ENCODE results near the gene KRT1. TPM values are rescaled to one million over a fixed set of nuclear protein-coding genes. Genes with fewer than 3 reads are reported as not detected.

Gene KRT1
- total and polyA plus RNA-seq, 2 experiments from 2014 or later, result not detected

DNA sequence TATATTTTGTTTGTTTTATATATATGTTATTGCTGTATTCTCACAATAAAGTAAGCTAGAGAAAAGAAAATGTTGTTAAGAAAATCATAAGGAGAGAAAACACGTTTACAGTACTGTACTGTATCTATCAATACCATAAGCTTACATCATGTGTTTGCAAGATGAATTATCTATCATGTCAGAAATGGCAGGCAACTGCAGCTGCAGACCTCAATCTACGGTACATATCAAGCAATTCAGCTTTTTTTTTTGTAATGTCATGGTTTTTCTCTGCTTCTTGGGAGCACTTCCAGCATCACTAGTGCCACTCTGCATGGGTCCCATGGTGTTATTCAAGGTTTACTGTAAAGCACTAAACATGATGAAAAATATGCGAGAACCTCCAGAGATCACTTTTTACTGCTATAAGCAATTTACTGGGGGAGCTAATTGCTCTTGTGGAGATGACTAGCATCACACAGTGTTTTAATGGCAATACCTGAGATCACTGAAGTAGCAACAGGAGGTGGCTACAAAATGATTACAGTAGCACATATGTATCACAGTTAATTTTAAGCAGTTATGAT is 19.2 kb downstream of the KRT1 start:
- H3K9ac ChIP-seq, result no peak overlapping the region
- no peak overlapping the region for H3K4me3 ChIP-seq
- H3K27ac ChIP-seq, result no peak overlapping the region
- H3K36me3 ChIP-seq (ENCODE audit: low read depth), result no peaks in the 10 kb centered on the region
- in situ Hi-C loops (cut with MboI), result no loop called here
- peaks cover 59% of the 10 kb centered on the region for H3K27me3 ChIP-seq (replicated peaks; ENCODE audit: insufficient read depth)
- H4K20me1 ChIP-seq (ENCODE audit: insufficient read depth), result no peaks in the 10 kb centered on the region
- H2AFZ ChIP-seq, result no peak overlapping the region
- no peak for DNase-seq
- no peak overlapping the region for H3K4me2 ChIP-seq (ENCODE audit: unreplicated experiment)
- no peak for TF ChIP-seq EZH2 (IDR thresholded peaks at IDR 0.05; ENCODE audit: insufficient read depth, poor library complexity, severe bottlenecking)
- TF ChIP-seq EZH2phosphoT487 (IDR thresholded peaks at IDR 0.05; ENCODE audit: insufficient read depth, low read depth), result no peak
- H3K9me2 ChIP-seq (ENCODE audit: insufficient read depth), result no peaks in the 10 kb centered on the region
- no peaks in the 10 kb centered on the region for H3K79me2 ChIP-seq (ENCODE audit: insufficient read depth)
- H3K9me3 ChIP-seq (ENCODE audit: low read depth), result no peaks in the 10 kb centered on the region
- WGBS, 2 experiments (ENCODE audit: low coverage in 1 of 2, low lambda C conversion rate in 2 of 2, missing lambda C conversion rate in 2 of 2), result 48% methylated on average over 3 of the region's 3 CpGs
- H3F3A ChIP-seq (ENCODE audit: insufficient read depth), result no peaks in the 10 kb centered on the region
- no peaks in the 10 kb centered on the region for H3K4me1 ChIP-seq (ENCODE audit: insufficient read depth)

DNA sequence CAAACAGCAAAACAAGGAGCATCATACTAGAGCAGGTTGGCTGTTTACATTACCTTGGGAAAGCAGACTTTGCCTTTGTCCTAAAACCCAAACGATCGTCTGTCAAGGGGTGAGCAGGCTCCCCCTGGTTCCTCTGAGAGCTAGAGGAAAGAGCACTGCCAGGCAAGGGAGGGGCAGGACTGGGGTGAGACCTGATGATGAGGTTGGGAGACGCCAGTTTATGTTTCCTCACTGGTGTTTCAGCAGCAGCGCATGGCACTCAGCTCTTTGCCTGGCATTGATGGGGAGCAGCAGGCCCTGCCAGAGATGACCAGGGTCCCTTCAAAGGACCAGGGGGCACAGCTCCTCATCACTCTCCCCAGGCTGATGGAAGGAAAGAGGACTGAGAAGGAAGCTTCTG is 20.3 kb downstream of the KRT1 start:
- no peaks in the 10 kb centered on the region for H3K36me3 ChIP-seq (ENCODE audit: low read depth)
- H3F3A ChIP-seq (ENCODE audit: insufficient read depth), result no peaks in the 10 kb centered on the region
- no peak overlapping the region for H3K27ac ChIP-seq
- H2AFZ ChIP-seq, result no peak overlapping the region
- H3K9me2 ChIP-seq (ENCODE audit: insufficient read depth), result no peaks in the 10 kb centered on the region
- DNase-seq, result no peak
- H3K4me2 ChIP-seq (ENCODE audit: unreplicated experiment), result no peak overlapping the region
- no peaks in the 10 kb centered on the region for H3K9me3 ChIP-seq (ENCODE audit: low read depth)
- no peaks in the 10 kb centered on the region for H3K79me2 ChIP-seq (ENCODE audit: insufficient read depth)
- WGBS, 2 experiments (ENCODE audit: low coverage in 1 of 2, low lambda C conversion rate in 2 of 2, missing lambda C conversion rate in 2 of 2), result 33 to 36% methylated on average over 4 of the region's 4 CpGs
- in situ Hi-C loops (cut with MboI), result no loop called here
- H3K4me3 ChIP-seq, result no peak overlapping the region
- no peak overlapping the region for H3K9ac ChIP-seq
- H4K20me1 ChIP-seq (ENCODE audit: insufficient read depth), result no peaks in the 10 kb centered on the region
- peaks cover 53% of the 10 kb centered on the region for H3K27me3 ChIP-seq (replicated peaks; ENCODE audit: insufficient read depth)
- no peak for TF ChIP-seq EZH2 (IDR thresholded peaks at IDR 0.05; ENCODE audit: insufficient read depth, poor library complexity, severe bottlenecking)
- TF ChIP-seq EZH2phosphoT487 (IDR thresholded peaks at IDR 0.05; ENCODE audit: insufficient read depth, low read depth), result no peak
- H3K4me1 ChIP-seq (ENCODE audit: insufficient read depth), result no peaks in the 10 kb centered on the region

DNA sequence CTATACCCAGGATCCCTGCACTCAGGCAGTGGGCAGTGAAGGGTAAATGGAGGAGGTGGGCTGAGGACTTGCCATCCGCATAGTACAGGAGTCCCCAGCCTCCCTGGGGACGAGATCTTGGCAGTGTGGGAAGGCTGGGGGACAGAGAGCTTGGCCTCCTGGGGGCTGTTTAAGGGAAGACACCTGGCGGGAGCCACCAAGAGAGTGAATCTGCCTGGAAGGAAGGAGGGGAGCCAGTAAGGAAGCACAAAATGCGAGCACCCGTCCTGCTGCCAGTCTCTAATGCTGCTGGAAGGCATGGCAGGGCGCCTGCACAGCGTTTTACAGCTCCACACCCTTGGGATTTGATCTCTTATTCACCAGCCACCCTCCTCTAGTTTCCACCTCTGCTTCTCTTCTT is 20.8 kb downstream of the KRT1 start:
- H3K4me2 ChIP-seq (ENCODE audit: unreplicated experiment), result no peak overlapping the region
- 27 to 30% methylated on average over 7 of the region's 7 CpGs for WGBS, 2 experiments (ENCODE audit: low coverage in 1 of 2, low lambda C conversion rate in 2 of 2, missing lambda C conversion rate in 2 of 2)
- H3K4me3 ChIP-seq, result no peak overlapping the region
- in situ Hi-C loops (cut with MboI), result no loop called here
- no peaks in the 10 kb centered on the region for H3K4me1 ChIP-seq (ENCODE audit: insufficient read depth)
- no peak for DNase-seq
- no peak overlapping the region for H2AFZ ChIP-seq
- H3K9ac ChIP-seq, result no peak overlapping the region
- H3K79me2 ChIP-seq (ENCODE audit: insufficient read depth), result no peaks in the 10 kb centered on the region
- TF ChIP-seq EZH2phosphoT487 (IDR thresholded peaks at IDR 0.05; ENCODE audit: insufficient read depth, low read depth), result no peak
- TF ChIP-seq EZH2 (IDR thresholded peaks at IDR 0.05; ENCODE audit: insufficient read depth, poor library complexity, severe bottlenecking), result no peak
- no peaks in the 10 kb centered on the region for H3F3A ChIP-seq (ENCODE audit: insufficient read depth)
- H3K27ac ChIP-seq, result no peak overlapping the region
- H3K9me2 ChIP-seq (ENCODE audit: insufficient read depth), result no peaks in the 10 kb centered on the region
- H3K27me3 ChIP-seq (replicated peaks; ENCODE audit: insufficient read depth), result peaks cover 58% of the 10 kb centered on the region
- H3K9me3 ChIP-seq (ENCODE audit: low read depth), result no peaks in the 10 kb centered on the region
- H4K20me1 ChIP-seq (ENCODE audit: insufficient read depth), result no peaks in the 10 kb centered on the region
- no peaks in the 10 kb centered on the region for H3K36me3 ChIP-seq (ENCODE audit: low read depth)

DNA sequence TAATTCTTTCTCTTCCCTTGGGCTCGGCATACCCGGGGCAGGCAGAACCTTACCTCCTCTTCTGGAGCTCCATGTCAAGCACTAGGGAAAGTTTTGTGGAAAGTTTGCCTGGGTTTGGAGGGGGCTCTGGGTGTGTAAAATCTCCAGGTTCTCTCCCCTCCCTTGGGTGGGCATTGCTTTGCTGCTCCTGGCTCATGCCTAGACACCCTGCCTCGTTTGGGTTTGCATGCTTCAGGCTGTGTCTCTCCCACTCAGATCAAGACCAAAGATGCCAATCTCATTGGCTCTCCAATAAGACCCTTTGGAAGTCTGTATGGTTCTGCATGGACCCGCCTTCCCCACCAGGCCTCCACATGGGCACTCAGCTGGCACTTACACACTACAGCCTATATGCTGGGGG is 22.0 kb downstream of the KRT1 start:
- no peak for DNase-seq
- Histone ChIP-seq H3K4me3 (no peak overlapping the region), H3K4me2 (ENCODE audit: unreplicated experiment) (no peak overlapping the region), H3K36me3 (ENCODE audit: low read depth) (no peaks in the 10 kb centered on the region), H3K9me2 (ENCODE audit: insufficient read depth) (no peaks in the 10 kb centered on the region), H3K27me3 (replicated peaks; ENCODE audit: insufficient read depth) (peaks cover 64% of the 10 kb centered on the region), H3K4me1 (ENCODE audit: insufficient read depth) (no peaks in the 10 kb centered on the region), H3K79me2 (ENCODE audit: insufficient read depth) (no peaks in the 10 kb centered on the region), H3K9ac (no peak overlapping the region), H3K27ac (no peak overlapping the region), H2AFZ (no peak overlapping the region), H4K20me1 (ENCODE audit: insufficient read depth) (no peaks in the 10 kb centered on the region), H3K9me3 (ENCODE audit: low read depth) (no peaks in the 10 kb centered on the region), H3F3A (ENCODE audit: insufficient read depth) (no peaks in the 10 kb centered on the region)
- 59 to 62% methylated on average over 4 of the region's 4 CpGs for WGBS, 2 experiments (ENCODE audit: low coverage in 1 of 2, low lambda C conversion rate in 2 of 2, missing lambda C conversion rate in 2 of 2)
- TF ChIP-seq EZH2 (IDR thresholded peaks at IDR 0.05; ENCODE audit: insufficient read depth, poor library complexity, severe bottlenecking) (no peak), EZH2phosphoT487 (IDR thresholded peaks at IDR 0.05; ENCODE audit: insufficient read depth, low read depth) (no peak)
- in situ Hi-C loops (cut with MboI), result no loop called here

All from GM23248 (cell line).